NCI-H524 (cell line): ENCODE results near the gene TPD52L1.
A peak's percentile ranks its signal among the peaks of the same experiment; 100 is the strongest.

Experiments used
- DNase-seq, 2 experiments: peaks; one replicate each; lab custom pipeline; 2025; lab: John Stamatoyannopoulos, UW

The TPD52L1 gene

DNA sequence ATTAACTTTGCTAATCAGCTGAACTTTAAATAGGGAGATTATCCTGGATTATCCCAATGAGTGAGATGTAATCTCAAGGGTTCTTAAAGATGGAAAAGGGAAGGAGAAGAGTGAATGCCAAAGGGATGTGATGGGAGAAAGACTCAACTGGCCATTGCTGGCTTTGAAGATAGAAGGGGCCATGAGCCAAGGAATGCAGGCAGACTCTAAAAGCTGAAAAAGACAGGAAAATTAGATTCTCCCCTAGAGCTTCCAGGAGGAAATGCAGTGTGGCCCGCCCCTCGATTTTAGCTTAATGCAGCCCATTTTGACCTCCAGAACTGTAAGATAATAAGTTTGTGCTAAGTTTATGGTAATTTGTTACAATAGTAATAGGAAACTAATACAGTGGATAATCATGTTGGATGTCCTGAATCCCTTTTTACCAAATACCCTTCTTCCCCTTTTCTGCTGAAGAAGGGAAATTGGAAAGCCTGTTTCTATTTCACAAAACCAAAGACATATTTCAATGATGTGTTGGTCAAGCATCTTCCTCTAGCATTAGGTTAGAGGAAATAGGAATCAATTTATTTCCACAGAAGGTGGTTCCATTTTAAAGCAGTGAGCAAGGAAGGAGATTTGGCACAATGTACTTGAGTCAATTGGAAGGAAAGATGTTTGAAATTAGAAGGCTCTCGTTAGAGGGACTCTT, 151.5 kb downstream of the TPD52L1 start:
- peak in 1 of 2 experiments; percentile 20 for DNase-seq

DNA sequence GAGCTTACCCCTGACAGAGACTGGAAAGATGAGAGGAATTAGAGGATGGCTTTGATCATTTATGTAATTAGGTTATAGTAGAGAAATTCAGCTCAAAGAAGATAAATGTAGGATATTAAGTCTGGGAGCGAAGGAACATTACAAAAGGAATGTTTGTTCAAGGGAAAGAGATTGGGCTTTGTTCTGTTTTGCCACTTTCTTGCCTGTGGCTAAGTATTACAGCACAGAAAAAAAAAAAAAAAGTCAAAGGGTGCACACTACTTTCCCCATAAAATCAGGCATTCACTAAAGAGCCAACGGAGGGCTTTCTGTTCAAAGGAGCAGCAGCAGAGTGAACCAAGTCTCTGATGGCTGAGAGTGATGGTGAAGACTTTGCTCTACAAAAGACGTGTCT, 153.2 kb downstream of the TPD52L1 start:
- no peak for DNase-seq

DNA sequence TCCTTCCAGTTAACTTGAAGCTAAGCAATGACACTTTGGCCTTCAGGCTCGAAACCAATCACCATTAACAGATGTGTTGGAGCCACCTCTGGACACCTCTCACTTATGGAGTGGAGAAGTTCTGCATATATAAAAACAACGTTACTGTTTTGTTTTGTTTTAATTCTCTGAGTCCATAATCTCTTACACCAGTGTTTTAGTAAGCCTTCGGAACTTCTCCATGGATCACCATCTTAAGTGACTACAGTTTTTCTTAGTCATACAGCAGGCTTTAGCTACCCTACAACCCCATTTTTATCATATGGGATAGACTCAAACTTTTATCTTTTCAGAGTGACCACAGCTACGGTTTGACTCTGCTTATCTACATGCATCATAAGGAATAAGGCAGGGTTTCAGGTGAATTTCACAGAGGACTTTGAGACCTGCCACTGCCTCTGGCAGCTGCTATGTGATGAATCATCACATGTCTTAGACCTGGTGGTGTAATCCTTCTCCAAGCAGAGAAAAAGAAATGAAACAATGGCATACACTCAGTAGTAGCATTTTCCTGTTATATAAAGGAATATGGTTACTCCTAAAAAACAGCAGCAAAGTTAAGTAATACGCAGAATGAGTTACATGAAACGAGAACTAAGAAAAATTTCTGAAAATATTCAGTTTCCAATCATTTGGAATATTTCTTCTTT, 153.7 kb downstream of the TPD52L1 start:
- no peak for DNase-seq

DNA sequence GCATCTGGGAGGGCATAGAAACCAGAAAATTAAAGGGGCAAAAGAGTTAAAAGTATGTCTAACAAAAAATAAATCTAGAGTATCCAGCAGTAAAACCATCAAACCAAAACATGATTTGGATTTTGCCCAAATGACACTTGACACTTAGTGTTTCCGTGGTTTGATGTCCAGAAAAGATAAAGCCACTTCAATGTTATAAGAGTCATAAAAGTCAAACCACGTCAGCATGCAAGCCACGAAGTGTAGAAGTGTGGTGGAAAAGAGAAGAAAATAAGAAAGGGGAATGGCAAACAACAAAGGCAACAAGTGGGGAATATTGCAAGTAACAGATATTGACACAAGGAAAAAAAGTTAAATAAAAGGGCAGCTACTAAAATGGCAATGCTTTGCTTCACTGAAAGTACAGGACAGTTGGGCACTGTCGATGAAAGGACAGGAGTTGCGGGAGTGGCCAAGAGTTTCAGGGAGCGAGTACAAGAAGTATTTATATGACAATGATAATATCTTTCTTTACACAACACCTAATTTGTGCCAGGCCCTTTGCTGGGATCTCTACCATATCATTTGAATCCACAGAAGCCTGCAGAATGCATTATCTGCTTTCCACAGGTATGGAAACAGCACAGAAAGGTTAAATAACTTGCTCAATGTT, 154.5 kb downstream of the TPD52L1 start:
- DNase-seq: no peak

DNA sequence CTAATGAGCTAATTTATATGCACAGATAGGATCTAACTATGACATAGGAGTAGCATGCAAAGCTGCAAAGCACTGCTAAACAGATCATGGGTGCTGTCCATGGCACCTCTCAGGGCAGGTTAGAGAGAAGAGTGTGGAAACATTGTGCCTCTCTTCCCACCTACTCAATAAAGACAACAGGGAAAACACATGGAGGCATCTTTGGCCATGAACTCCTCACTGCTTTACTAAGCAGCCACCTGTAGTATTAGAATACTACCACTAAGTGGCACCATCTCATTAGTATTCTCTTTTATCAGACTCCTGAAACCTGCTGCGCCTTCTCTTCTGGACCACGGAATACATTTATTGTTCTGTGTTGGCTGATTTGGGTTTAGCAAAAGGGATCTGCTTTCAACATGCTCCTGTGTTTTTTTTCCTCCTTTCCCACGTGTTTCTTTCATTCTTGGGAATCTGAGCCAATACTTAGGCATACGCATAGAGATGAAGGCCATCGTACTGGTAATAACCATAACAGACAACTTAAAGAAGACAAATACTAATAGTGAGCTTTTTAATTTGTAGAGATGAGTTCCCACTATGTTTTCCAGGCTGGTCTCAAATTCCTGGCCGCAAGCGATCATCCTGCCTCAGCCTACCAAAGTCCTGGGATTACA, 157.5 kb downstream of the TPD52L1 start:
- peak; percentile 61 to 84 for DNase-seq

DNA sequence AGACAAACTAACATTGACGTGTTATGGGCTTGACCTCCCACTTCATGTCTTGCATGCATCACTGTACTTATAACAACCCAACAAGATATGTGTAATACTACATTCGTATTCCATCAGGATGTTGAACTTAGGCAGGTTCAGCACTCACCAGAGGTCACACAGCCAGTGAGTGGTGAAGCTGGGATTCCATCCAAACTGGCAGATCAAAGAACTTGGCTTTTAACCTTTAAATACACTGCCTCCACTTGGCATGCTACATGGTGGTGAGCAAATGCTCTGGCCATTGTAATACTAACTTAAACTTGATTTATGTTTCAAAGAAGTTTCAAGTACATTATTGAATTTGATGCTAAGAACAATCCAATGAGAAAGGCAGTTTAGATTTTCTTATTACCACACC, 158.9 kb downstream of the TPD52L1 start:
- DNase-seq: no peak

DNA sequence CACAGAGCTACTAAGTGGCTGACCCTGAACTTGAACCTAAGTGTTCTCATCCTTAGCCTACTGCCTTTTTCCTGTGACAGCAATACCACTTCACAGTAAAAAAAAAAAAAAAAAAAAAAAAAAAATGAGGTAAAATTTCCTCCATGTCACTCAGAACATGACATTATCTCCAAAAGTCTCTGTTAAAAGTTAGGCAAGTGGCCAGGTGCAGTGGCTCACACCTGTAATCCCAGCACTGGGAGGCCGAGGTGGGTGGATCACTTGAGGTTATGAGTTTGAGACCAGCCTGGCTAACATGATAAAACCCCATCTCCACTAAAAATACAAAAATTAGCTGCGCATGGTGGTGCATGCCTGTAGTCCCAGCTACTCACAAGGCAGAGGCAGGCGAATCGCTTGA, 159.4 kb downstream of the TPD52L1 start:
- DNase-seq: no peak
